ENCODE results near the gene SPPL2C.

DNA sequence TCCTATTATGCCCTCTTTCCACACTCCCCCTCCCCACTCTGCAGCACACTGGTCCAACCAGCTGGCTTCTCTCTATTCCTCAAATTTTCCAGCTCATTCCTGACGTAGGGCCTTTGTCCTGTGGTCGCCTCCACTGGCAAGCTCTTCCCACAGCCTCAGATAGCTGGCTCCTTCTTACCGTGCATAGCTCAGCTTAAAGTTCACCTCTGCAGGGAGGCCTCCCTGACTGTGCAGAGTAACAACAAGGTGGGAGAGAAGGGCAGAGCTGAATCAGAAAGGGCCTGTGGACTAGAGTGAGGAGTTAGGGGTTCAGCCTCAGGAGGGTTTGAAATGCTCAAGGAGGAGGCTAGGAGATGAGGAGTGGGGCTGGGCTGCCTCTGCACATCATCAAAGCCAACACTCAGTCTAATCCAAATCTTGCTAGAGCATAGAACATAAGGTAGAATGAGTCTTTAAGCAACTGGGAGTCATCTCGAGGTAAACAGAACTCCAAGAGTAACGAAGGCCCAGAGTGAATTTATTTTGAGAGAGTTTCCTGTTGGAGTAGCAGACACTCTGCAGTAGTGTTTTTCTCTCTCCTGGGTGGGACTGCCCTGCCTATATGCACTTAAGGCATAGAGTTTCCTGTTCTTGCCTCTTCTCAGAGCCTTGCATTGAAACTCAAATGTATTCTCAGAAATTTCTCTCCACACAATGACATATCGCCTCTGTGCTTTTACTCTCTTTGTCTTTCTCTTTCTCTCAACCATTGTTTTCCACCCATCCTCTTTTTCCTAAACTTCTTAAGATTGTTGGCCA, 19.4 kb downstream of the SPPL2C start:
- TF ChIP-seq BACH2 (CRISPR knock-in tag; IDR thresholded peaks at IDR 0.05; ENCODE audit: borderline replicate concordance) (no peak), RARB (CRISPR knock-in tag; IDR thresholded peaks at IDR 0.05) (no peak), POU6F1 (CRISPR knock-in tag; IDR thresholded peaks at IDR 0.05; ENCODE audit: borderline replicate concordance, low read depth) (no peak), ZNF70 (CRISPR knock-in tag; IDR thresholded peaks at IDR 0.05) (no peak), ZFP30 (CRISPR knock-in tag; IDR thresholded peaks at IDR 0.05) (no peak), ZFP3 (CRISPR knock-in tag; IDR thresholded peaks at IDR 0.05) (no peak)
- TF ChIP-seq, protein P1, sequence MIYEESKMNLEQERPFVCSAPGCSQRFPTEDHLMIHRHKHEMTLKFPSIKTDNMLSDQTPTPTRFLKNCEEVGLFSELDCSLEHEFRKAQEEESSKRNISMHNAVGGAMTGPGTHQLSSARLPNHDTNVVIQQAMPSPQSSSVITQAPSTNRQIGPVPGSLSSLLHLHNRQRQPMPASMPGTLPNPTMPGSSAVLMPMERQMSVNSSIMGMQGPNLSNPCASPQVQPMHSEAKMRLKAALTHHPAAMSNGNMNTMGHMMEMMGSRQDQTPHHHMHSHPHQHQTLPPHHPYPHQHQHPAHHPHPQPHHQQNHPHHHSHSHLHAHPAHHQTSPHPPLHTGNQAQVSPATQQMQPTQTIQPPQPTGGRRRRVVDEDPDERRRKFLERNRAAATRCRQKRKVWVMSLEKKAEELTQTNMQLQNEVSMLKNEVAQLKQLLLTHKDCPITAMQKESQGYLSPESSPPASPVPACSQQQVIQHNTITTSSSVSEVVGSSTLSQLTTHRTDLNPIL (CRISPR knock-in tag; IDR thresholded peaks at IDR 0.05; ENCODE audit: low read depth): no peak
- TF ChIP-seq, protein P2, sequence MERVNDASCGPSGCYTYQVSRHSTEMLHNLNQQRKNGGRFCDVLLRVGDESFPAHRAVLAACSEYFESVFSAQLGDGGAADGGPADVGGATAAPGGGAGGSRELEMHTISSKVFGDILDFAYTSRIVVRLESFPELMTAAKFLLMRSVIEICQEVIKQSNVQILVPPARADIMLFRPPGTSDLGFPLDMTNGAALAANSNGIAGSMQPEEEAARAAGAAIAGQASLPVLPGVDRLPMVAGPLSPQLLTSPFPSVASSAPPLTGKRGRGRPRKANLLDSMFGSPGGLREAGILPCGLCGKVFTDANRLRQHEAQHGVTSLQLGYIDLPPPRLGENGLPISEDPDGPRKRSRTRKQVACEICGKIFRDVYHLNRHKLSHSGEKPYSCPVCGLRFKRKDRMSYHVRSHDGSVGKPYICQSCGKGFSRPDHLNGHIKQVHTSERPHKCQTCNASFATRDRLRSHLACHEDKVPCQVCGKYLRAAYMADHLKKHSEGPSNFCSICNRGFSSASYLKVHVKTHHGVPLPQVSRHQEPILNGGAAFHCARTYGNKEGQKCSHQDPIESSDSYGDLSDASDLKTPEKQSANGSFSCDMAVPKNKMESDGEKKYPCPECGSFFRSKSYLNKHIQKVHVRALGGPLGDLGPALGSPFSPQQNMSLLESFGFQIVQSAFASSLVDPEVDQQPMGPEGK (CRISPR knock-in tag; IDR thresholded peaks at IDR 0.05; ENCODE audit: borderline replicate concordance): no peak
